ENCODE measurements around the gene HOXD3. TPM values are rescaled to one million over a fixed set of nuclear protein-coding genes. Genes with fewer than 3 reads are reported as not detected.

HOXD3 gene
- total and polyA plus RNA-seq, 2 of the 8 experiments (the other 6 are each of a cell fraction or from before 2014, with no cell fraction given): not detected

DNA sequence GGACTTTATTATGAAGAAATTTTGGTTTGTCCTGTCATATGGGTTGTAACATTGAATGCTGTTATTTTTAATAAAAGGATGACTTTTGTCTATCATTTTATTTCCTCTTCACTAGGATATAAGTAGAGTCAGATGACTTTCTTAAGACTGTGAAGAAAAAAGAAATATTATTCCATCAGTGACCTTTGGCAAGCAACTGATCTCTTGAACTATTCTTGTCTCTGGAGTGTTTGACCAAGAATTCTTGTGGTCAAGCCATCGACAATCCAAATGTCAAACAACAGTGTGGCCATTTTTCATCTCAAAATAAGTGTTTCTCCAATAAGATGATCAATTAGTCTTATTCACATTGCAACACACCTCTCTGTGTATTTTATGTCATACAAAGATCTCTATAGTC lies 56.3 kb downstream of the HOXD3 start:
- no peak overlapping the region for H4K8ac ChIP-seq (ENCODE audit: extremely low read depth, insufficient read depth, low read length)
- no peak overlapping the region for H3K14ac ChIP-seq (ENCODE audit: insufficient read length)
- WGBS, 2 experiments (ENCODE audit: extremely low coverage in 1 of 2, insufficient coverage in 1 of 2, insufficient read length in 1 of 2, insufficient replicate concordance in 2 of 2, low coverage in 1 of 2, low lambda C conversion rate in 2 of 2, missing lambda C conversion rate in 1 of 2): 95% methylated on average over 1 of the region's 1 CpG; no CpG with 5 or more reads in 1 of the 2 experiments
- no peak overlapping the region for H2BK120ac ChIP-seq (replicated peaks; ENCODE audit: low read depth, low read length)
- ChIA-PET CTCF (ENCODE audit: partially characterized antibody) (no interaction called here), POLR2A (ENCODE audit: partially characterized antibody) (no interaction called here)
- no peaks in the 10 kb centered on the region for H3K79me2 ChIP-seq (ENCODE audit: control insufficient read depth in 1 of 2, insufficient read depth in 2 of 2, low read length in 2 of 2)
- H2BK12ac ChIP-seq (ENCODE audit: low read depth, low read length): no peak overlapping the region
- H3K4me3 ChIP-seq (ENCODE audit: extremely low read depth in 1 of 4, insufficient read depth in 2 of 4, low read depth in 3 of 4, low read length in 4 of 4): no peak overlapping the region
- H3K56ac ChIP-seq (replicated peaks; ENCODE audit: insufficient read length, low read depth, low read length): no peak overlapping the region
- H3K4ac ChIP-seq (replicated peaks; ENCODE audit: insufficient read length, low read depth, low read length): no peak overlapping the region
- no peak overlapping the region for H2BK20ac ChIP-seq (ENCODE audit: low read length)
- H2AFZ ChIP-seq (ENCODE audit: low read length): no peak overlapping the region
- no peak overlapping the region for H2BK15ac ChIP-seq (ENCODE audit: low read length)
- FAIRE-seq (no peak), DNase-seq (ENCODE audit: low read depth in 1 of 2, low spot score in 2 of 2) (no peak)
- no peaks in the 10 kb centered on the region for H3K27me3 ChIP-seq (replicated peaks in 1 of 4; ENCODE audit: control insufficient read depth in 3 of 4, extremely low read depth in 1 of 4, insufficient read depth in 3 of 4, low read length in 3 of 4)
- no peaks in the 10 kb centered on the region for H4K20me1 ChIP-seq (replicated peaks in 1 of 2; ENCODE audit: control insufficient read depth in 1 of 2, insufficient read depth in 2 of 2, low read length in 2 of 2)
- no peak overlapping the region for H3K18ac ChIP-seq (ENCODE audit: extremely low read depth, low read length)
- H3K4me1 ChIP-seq (replicated peaks in 1 of 4; ENCODE audit: control insufficient read depth in 3 of 4, insufficient read depth in 4 of 4, low read length in 3 of 4): no peaks in the 10 kb centered on the region
- H3K23me2 ChIP-seq (ENCODE audit: low read depth, low read length): no peaks in the 10 kb centered on the region
- H3K27ac ChIP-seq (ENCODE audit: low read depth, low read length): no peak overlapping the region
- H2AK5ac ChIP-seq (ENCODE audit: low read depth, low read length): no peak overlapping the region
- no peaks in the 10 kb centered on the region for H3K9me3 ChIP-seq (ENCODE audit: insufficient read depth in 2 of 2, low read depth in 1 of 2, low read length in 1 of 2)
- H2BK5ac ChIP-seq (ENCODE audit: low read depth, low read length): no peak overlapping the region
- H3K9ac ChIP-seq (replicated peaks in 1 of 4; ENCODE audit: extremely low read depth in 1 of 4, low read depth in 3 of 4, low read length in 3 of 4): no peak overlapping the region
- H3K23ac ChIP-seq (ENCODE audit: insufficient read length): no peak overlapping the region
- no peak overlapping the region for H3K4me2 ChIP-seq (ENCODE audit: insufficient read depth in 1 of 2, low read depth in 2 of 2, low read length in 2 of 2)
- no peaks in the 10 kb centered on the region for H3K79me1 ChIP-seq (ENCODE audit: low read depth, low read length)
- no peak overlapping the region for H4K91ac ChIP-seq (replicated peaks; ENCODE audit: insufficient read length, low read length)
- no peaks in the 10 kb centered on the region for H3K36me3 ChIP-seq (ENCODE audit: control insufficient read depth in 2 of 4, insufficient read depth in 4 of 4, low read length in 3 of 4)
- H4K5ac ChIP-seq (ENCODE audit: insufficient read length, low read depth, low read length): no peak overlapping the region
- TF ChIP-seq POU5F1 (IDR thresholded peaks at IDR 0.05; ENCODE audit: low read depth, low read length) (no peak), SIX5 (IDR thresholded peaks at IDR 0.05; ENCODE audit: low read depth, low read length) (no peak), RAD21 (IDR thresholded peaks at IDR 0.05 in 1 of 2, conservative IDR thresholded peaks at IDR 0.05 in 1 of 2; ENCODE audit: low read depth in 2 of 2, low read length in 2 of 2) (no peak), BACH1 (IDR thresholded peaks at IDR 0.05; ENCODE audit: low read length) (no peak), RXRA (IDR thresholded peaks at IDR 0.05; ENCODE audit: insufficient read depth, low read depth, low read length) (no peak), TEAD4 (IDR thresholded peaks at IDR 0.05; ENCODE audit: low read depth, low read length) (no peak), NRF1 (IDR thresholded peaks at IDR 0.05; ENCODE audit: low read depth, low read length) (no peak), BCL11A (IDR thresholded peaks at IDR 0.05; ENCODE audit: low read depth in 2 of 2, low read length in 2 of 2) (no peak), JUND (IDR thresholded peaks at IDR 0.05; ENCODE audit: low read length) (no peak), SP1 (IDR thresholded peaks at IDR 0.05; ENCODE audit: low read depth, low read length) (no peak), TBP (IDR thresholded peaks at IDR 0.05; ENCODE audit: low read depth, low read length) (no peak), PHF8 (conservative IDR thresholded peaks at IDR 0.05; ENCODE audit: low read depth, low read length) (no peak), CHD2 (IDR thresholded peaks at IDR 0.05; ENCODE audit: low read length) (no peak)
- TF ChIP-seq, protein P1, sequence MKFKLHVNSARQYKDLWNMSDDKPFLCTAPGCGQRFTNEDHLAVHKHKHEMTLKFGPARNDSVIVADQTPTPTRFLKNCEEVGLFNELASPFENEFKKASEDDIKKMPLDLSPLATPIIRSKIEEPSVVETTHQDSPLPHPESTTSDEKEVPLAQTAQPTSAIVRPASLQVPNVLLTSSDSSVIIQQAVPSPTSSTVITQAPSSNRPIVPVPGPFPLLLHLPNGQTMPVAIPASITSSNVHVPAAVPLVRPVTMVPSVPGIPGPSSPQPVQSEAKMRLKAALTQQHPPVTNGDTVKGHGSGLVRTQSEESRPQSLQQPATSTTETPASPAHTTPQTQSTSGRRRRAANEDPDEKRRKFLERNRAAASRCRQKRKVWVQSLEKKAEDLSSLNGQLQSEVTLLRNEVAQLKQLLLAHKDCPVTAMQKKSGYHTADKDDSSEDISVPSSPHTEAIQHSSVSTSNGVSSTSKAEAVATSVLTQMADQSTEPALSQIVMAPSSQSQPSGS (IDR thresholded peaks at IDR 0.05; ENCODE audit: low read length): no peak
